H1 (cell line): ENCODE data around the gene ARL3. TPM values are rescaled to one million over a fixed set of nuclear protein-coding genes. Genes with fewer than 3 reads are reported as not detected.

Experiments
- CTCF ChIA-PET: fragments of 300-600 bp; sonication (Branson Sonifier 250); formaldehyde crosslinking; loops from one replicate; lab custom pipeline; 2021; ENCODE audit not compliant: partially characterized antibody; lab: Charles Lee
- POLR2A ChIA-PET: fragments of 300-600 bp; sonication (Branson Sonifier 250); formaldehyde crosslinking; loops from one replicate; lab custom pipeline; 2021; ENCODE audit warnings: inconsistent platforms; ENCODE audit not compliant: partially characterized antibody; lab: Charles Lee
- DNase-seq, 2 experiments: peaks; one replicate each; pipeline versions ENCODE4 v3.0.0 to v3.0.0-alpha.2; 2010 to 2022; ENCODE audit warnings: low spot score in 2 of 2, low read depth in 1 of 2, mixed read lengths in 1 of 2
- FAIRE-seq: peaks from 2 replicates; lab custom pipeline; 2011; peaks lifted over from hg19 to GRCh38; lab: Jason Lieb, UNC
- H2AFZ ChIP-seq: 2 replicates; pipeline ENCODE4 v1.8.1; 2012; ENCODE audit warnings: low read length, inconsistent platforms
- H2AK5ac ChIP-seq: 2 replicates; pipeline ENCODE4 v1.6.1; 2013; ENCODE audit warnings: low read depth, low read length
- H2BK120ac ChIP-seq: replicated peaks from 2 replicates; pipeline ENCODE3; 2013; ENCODE audit warnings: low read depth, low read length, inconsistent platforms
- H2BK12ac ChIP-seq: 2 replicates; pipeline ENCODE4 v1.6.1; 2013; ENCODE audit warnings: low read depth, low read length
- H2BK15ac ChIP-seq: 2 replicates; pipeline ENCODE4 v1.6.1; 2013; ENCODE audit warnings: low read length
- H2BK20ac ChIP-seq: 2 replicates; pipeline ENCODE4 v1.6.1; 2013; ENCODE audit warnings: low read length
- H2BK5ac ChIP-seq: 2 replicates; pipeline ENCODE4 v1.6.1; 2013; ENCODE audit warnings: low read depth, low read length
- H3K14ac ChIP-seq: 2 replicates; pipeline ENCODE4 v1.6.1; 2013; ENCODE audit warnings: inconsistent platforms; ENCODE audit not compliant: insufficient read length
- H3K18ac ChIP-seq: 2 replicates; pipeline ENCODE4 v1.6.1; 2013; ENCODE audit warnings: low read length; ENCODE audit errors: extremely low read depth
- H3K23ac ChIP-seq: 2 replicates; pipeline ENCODE4 v1.6.1; 2013; ENCODE audit warnings: inconsistent platforms; ENCODE audit not compliant: insufficient read length
- H3K23me2 ChIP-seq: 2 replicates; pipeline ENCODE4 v1.6.1; 2013; ENCODE audit warnings: low read depth, low read length
- H3K27ac ChIP-seq: 2 replicates; pipeline ENCODE4 v1.6.1; 2011; ENCODE audit warnings: low read depth, low read length, inconsistent platforms
- H3K27me3 ChIP-seq, 4 experiments: replicated peaks in 1 of 4; 1 replicate in 1 of 4; 2 replicates in 3 of 4; pipeline versions ENCODE4 v1.6.1 to v1.8.1; 2011 to 2013; ENCODE audit warnings: low read length in 3 of 4, mild to moderate bottlenecking in 3 of 4, inconsistent platforms in 2 of 4, mixed read lengths in 2 of 4, moderate library complexity in 1 of 4; ENCODE audit not compliant: control insufficient read depth in 3 of 4, insufficient read depth in 3 of 4; ENCODE audit errors: extremely low read depth in 1 of 4
- H3K36me3 ChIP-seq, 4 experiments: 2 replicates each; pipeline versions ENCODE4 v1.6.1 to v1.8.1; 2011 to 2013; ENCODE audit warnings: mild to moderate bottlenecking in 4 of 4, low read length in 3 of 4, moderate library complexity in 2 of 4, control low read depth in 1 of 4, inconsistent platforms in 1 of 4; ENCODE audit not compliant: insufficient read depth in 4 of 4, control insufficient read depth in 2 of 4
- H3K4ac ChIP-seq: replicated peaks from 2 replicates; pipeline ENCODE3; 2013; ENCODE audit warnings: low read length, low read depth, mixed read lengths, inconsistent platforms; ENCODE audit not compliant: insufficient read length
- H3K4me1 ChIP-seq, 4 experiments: replicated peaks in 1 of 4; 1 replicate in 1 of 4; 2 replicates in 3 of 4; pipeline versions ENCODE4 v1.6.1 to v1.8.1; 2011 to 2013; ENCODE audit warnings: low read length in 3 of 4, inconsistent platforms in 2 of 4, mixed read lengths in 1 of 4; ENCODE audit not compliant: insufficient read depth in 4 of 4, control insufficient read depth in 3 of 4
- H3K4me2 ChIP-seq, 2 experiments: 2 replicates each; pipeline versions ENCODE4 v1.6.1 to v1.8.1; 2011 to 2013; ENCODE audit warnings: low read depth in 2 of 2, low read length in 2 of 2, control low read depth in 1 of 2, inconsistent platforms in 1 of 2, mild to moderate bottlenecking in 1 of 2; ENCODE audit not compliant: insufficient read depth in 1 of 2
- H3K4me3 ChIP-seq, 4 experiments: fragments of 200-600, 300-600 bp in 1 of 4; sonication (generic), shearing (Covaris generic), sonication (Bioruptor Twin) in 1 of 4; 2 replicates each; pipeline versions ENCODE4 v1.5.1 to v1.8.1; 2011 to 2016; ENCODE audit warnings: low read length in 4 of 4, low read depth in 3 of 4, control low read depth in 2 of 4, inconsistent platforms in 2 of 4, mild to moderate bottlenecking in 2 of 4, mixed read lengths in 1 of 4, moderate library complexity in 1 of 4; ENCODE audit not compliant: insufficient read depth in 2 of 4; ENCODE audit errors: extremely low read depth in 1 of 4
- H3K56ac ChIP-seq: replicated peaks from 2 replicates; pipeline ENCODE3; 2013; ENCODE audit warnings: low read depth, mild to moderate bottlenecking, mixed read lengths, low read length, inconsistent platforms; ENCODE audit not compliant: insufficient read length
- H3K79me1 ChIP-seq: 2 replicates; pipeline ENCODE4 v1.6.1; 2013; ENCODE audit warnings: low read depth, low read length, control low read depth
- H3K79me2 ChIP-seq, 2 experiments: 2 replicates each; pipeline versions ENCODE4 v1.6.1 to v1.8.1; 2012 to 2013; ENCODE audit warnings: low read length in 2 of 2, mild to moderate bottlenecking in 2 of 2, inconsistent platforms in 1 of 2; ENCODE audit not compliant: insufficient read depth in 2 of 2, control insufficient read depth in 1 of 2
- H3K9ac ChIP-seq, 4 experiments: replicated peaks in 1 of 4; 1 replicate in 1 of 4; 2 replicates in 3 of 4; pipeline versions ENCODE4 v1.6.1 to v1.8.1; 2011 to 2013; ENCODE audit warnings: low read depth in 3 of 4, low read length in 3 of 4, control low read depth in 2 of 4, mild to moderate bottlenecking in 2 of 4, moderate library complexity in 2 of 4, inconsistent platforms in 1 of 4; ENCODE audit errors: extremely low read depth in 1 of 4
- H3K9me3 ChIP-seq, 2 experiments: 2 replicates each; pipeline versions ENCODE4 v1.6.1 to v1.8.1; 2012 to 2013; ENCODE audit warnings: mild to moderate bottlenecking in 2 of 2, moderate library complexity in 2 of 2, control low read depth in 1 of 2, inconsistent platforms in 1 of 2, low read depth in 1 of 2, low read length in 1 of 2, mixed read lengths in 1 of 2; ENCODE audit not compliant: insufficient read depth in 2 of 2
- H4K20me1 ChIP-seq, 2 experiments: replicated peaks in 1 of 2; 2 replicates each; pipeline versions ENCODE3 to v1.8.1; 2011 to 2013; ENCODE audit warnings: inconsistent platforms in 2 of 2, low read length in 2 of 2, mild to moderate bottlenecking in 1 of 2; ENCODE audit not compliant: insufficient read depth in 2 of 2, control insufficient read depth in 1 of 2
- H4K5ac ChIP-seq: 2 replicates; pipeline ENCODE4 v1.6.1; 2013; ENCODE audit warnings: low read length, low read depth, mixed read lengths, inconsistent platforms; ENCODE audit not compliant: insufficient read length
- H4K8ac ChIP-seq: 2 replicates; pipeline ENCODE4 v1.8.0; 2013; ENCODE audit warnings: mild to moderate bottlenecking, moderate library complexity, low read length, inconsistent platforms; ENCODE audit not compliant: insufficient read depth; ENCODE audit errors: extremely low read depth
- H4K91ac ChIP-seq: replicated peaks from 2 replicates; pipeline ENCODE3; 2013; ENCODE audit warnings: low read length, mixed read lengths, inconsistent platforms; ENCODE audit not compliant: insufficient read length
- CTBP2 ChIP-seq: IDR thresholded peaks from 2 replicates; pipeline ENCODE4 v1.7.0; 2011; ENCODE audit warnings: borderline replicate concordance, mild to moderate bottlenecking, moderate library complexity, mixed read lengths, low read length; ENCODE audit not compliant: insufficient read depth, insufficient read length
- GABPA ChIP-seq: IDR thresholded peaks from 2 replicates; pipeline ENCODE4 v1.6.1; 2011; ENCODE audit warnings: mild to moderate bottlenecking, low read length, moderate library complexity, borderline replicate concordance; ENCODE audit not compliant: insufficient read depth
- JUN ChIP-seq: IDR thresholded peaks from 2 replicates; pipeline ENCODE4 v1.6.1; 2011; ENCODE audit warnings: low read depth, mild to moderate bottlenecking, improper control_type of control experiment, low read length
- SP2 ChIP-seq: IDR thresholded peaks from 2 replicates; pipeline ENCODE4 v1.6.1; 2012; ENCODE audit warnings: mild to moderate bottlenecking, low read length, inconsistent platforms
- TAF1 ChIP-seq: IDR thresholded peaks from 2 replicates; pipeline ENCODE4 v1.6.1; 2011; ENCODE audit warnings: mild to moderate bottlenecking, low read depth, low read length
- TAF7 ChIP-seq: optimal IDR thresholded peaks from 2 replicates; pipeline ENCODE3; 2011; ENCODE audit warnings: low read depth, mild to moderate bottlenecking, inconsistent platforms, low read length, moderate library complexity, borderline replicate concordance
- TCF12 ChIP-seq: IDR thresholded peaks from 2 replicates; pipeline ENCODE4 v1.6.1; 2011; ENCODE audit warnings: low read depth, mild to moderate bottlenecking, low read length
- YY1 ChIP-seq: IDR thresholded peaks from 2 replicates; pipeline ENCODE4 v1.6.1; 2011; ENCODE audit warnings: low read depth, mild to moderate bottlenecking, low read length
- WGBS, 2 experiments: shearing (Covaris generic) in 1 of 2; methylation state at CpG; one replicate each; pipeline versions ENCODE4 v1.1.6 to v1.1.7; 2013 to 2015; ENCODE audit warnings: low lambda C conversion rate in 2 of 2, mixed read lengths in 2 of 2, inconsistent platforms in 1 of 2, low coverage in 1 of 2, missing lambda C conversion rate in 1 of 2; ENCODE audit not compliant: insufficient replicate concordance in 2 of 2, insufficient coverage in 1 of 2, insufficient read length in 1 of 2; ENCODE audit errors: extremely low coverage in 1 of 2, missing lambda C conversion rate in 1 of 2; 5-methylcytosine and 5-hydroxymethylcytosine counted together
- polyA plus RNA-seq, 7 experiments: library from polyadenylated mRNA; depleted of rRNA in 3 of 7; stranded (reverse) in 5 of 7; unstranded in 2 of 7; fragments of >200 nt in 5 of 7; fragments of 200-250 nt in 2 of 7; gene quantifications; 1 replicate in 5 of 7; 2 replicates in 1 of 7; 4 replicates in 1 of 7; pipeline versions ENCODE4 v1.2.1 to v1.2.3, GENCODE V29; 2011 to 2013; ENCODE audit warnings: missing spikeins in 2 of 7, mixed read lengths in 2 of 7
- total RNA-seq: library from RNA; stranded (reverse); fragmentation: NEBNext Ultra II Directional; extraction: Animal tissue kit (Norgen Biotek cat#: 25700); gene quantifications from 2 replicates; pipeline ENCODE4 v1.2.1, GENCODE V29; 2021
- TF ChIP-seq, protein P1 (sequence below), 3 experiments: IDR thresholded peaks; 1 replicate in 2 of 3; 2 replicates in 1 of 3; pipeline versions ENCODE4 v1.5.1 to v1.6.1; 2011; ENCODE audit warnings: low read length in 3 of 3, mild to moderate bottlenecking in 3 of 3, inconsistent platforms in 2 of 3, low read depth in 1 of 3, moderate library complexity in 1 of 3; ENCODE audit not compliant: insufficient read depth in 1 of 3; ENCODE audit errors: control extremely low read depth in 1 of 3

ARL3 gene
- total and polyA plus RNA-seq, 2 of the 8 experiments (the other 6 are each of a cell fraction or from before 2014, with no cell fraction given), result 8.8 to 16.2 TPM

- no peak overlapping the region for H3K4ac ChIP-seq
- POLR2A ChIA-PET, result interaction anchor here (1.2 to 5.6 kb wide), 16 partner anchors 12 to 97 kb away, joined by 3 to 51 read pairs (median 8); partner anchors contain the start of genes ARL3 and SFXN2
- TF ChIP-seq TAF7 (peak; percentile 50), GABPA (no peak), SP2 (no peak), YY1 (peak; percentile 70; the same call in 1 of the 2 replicates), JUN (no peak), TAF1 (peak; percentile 48), CTBP2 (no peak), TCF12 (no peak)
- TF ChIP-seq, protein P1, sequence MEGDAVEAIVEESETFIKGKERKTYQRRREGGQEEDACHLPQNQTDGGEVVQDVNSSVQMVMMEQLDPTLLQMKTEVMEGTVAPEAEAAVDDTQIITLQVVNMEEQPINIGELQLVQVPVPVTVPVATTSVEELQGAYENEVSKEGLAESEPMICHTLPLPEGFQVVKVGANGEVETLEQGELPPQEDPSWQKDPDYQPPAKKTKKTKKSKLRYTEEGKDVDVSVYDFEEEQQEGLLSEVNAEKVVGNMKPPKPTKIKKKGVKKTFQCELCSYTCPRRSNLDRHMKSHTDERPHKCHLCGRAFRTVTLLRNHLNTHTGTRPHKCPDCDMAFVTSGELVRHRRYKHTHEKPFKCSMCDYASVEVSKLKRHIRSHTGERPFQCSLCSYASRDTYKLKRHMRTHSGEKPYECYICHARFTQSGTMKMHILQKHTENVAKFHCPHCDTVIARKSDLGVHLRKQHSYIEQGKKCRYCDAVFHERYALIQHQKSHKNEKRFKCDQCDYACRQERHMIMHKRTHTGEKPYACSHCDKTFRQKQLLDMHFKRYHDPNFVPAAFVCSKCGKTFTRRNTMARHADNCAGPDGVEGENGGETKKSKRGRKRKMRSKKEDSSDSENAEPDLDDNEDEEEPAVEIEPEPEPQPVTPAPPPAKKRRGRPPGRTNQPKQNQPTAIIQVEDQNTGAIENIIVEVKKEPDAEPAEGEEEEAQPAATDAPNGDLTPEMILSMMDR (IDR thresholded peaks at IDR 0.05; ENCODE audit: control extremely low read depth in 1 of 3, insufficient read depth in 1 of 3, low read depth in 1 of 3, low read length in 3 of 3), result no peak
Measured at GRCh38 chr10:102643336-102644065, 70.7 kb downstream of the ARL3 start.

More at GRCh38 chr10:102643336-102644065, 70.7 kb downstream of the ARL3 start:
- Histone ChIP-seq H3K4me3 (peak overlapping the region; percentile 36 to 92 (median 84)), H3K27me3 (no peaks in the 10 kb centered on the region), H4K5ac (peak overlapping the region; percentile 29), H3K56ac (peak overlapping the region; percentile 73), H3K36me3 (no peaks in the 10 kb centered on the region), H3K14ac (no peak overlapping the region), H3K23ac (no peak overlapping the region), H3K27ac (peak overlapping the region; percentile 51; the same call in 1 of the 2 replicates), H3K4me2 (peak overlapping the region; percentile 70 to 96), H3K4me1 (peaks cover 6 to 23% (median 16%) of the 10 kb centered on the region in 4 experiments), H2BK120ac (no peak overlapping the region), H3K79me1 (peaks cover 19% of the 10 kb centered on the region), H3K9ac (peak overlapping the region; percentile 48 to 88 (median 78)), H2BK15ac (no peak overlapping the region), H2BK12ac (no peak overlapping the region), H3K9me3 (no peaks in the 10 kb centered on the region), H4K8ac (peak overlapping the region; percentile 30; the same call in 1 of the 2 replicates), H2BK5ac (no peak overlapping the region), H4K91ac (no peak overlapping the region), H3K23me2 (peaks cover 30% of the 10 kb centered on the region; the same call in 1 of the 2 replicates), H2AFZ (no peak overlapping the region), H3K18ac (no peak overlapping the region), H4K20me1 (peaks cover 13 to 16% of the 10 kb centered on the region in 2 experiments), H3K79me2 (peaks cover 0 to 36% of the 10 kb centered on the region in 2 experiments; a peak in 2 of 4 replicates), H2AK5ac (no peak overlapping the region), H2BK20ac (no peak overlapping the region)
- DNase-seq (peak in 1 of 2 experiments; percentile 72), FAIRE-seq (no peak)
- WGBS, 2 experiments, result 0% methylated on average over 40 of the region's 76 CpGs; no CpG with 5 or more reads in 1 of the 2 experiments
- CTCF ChIA-PET, result interaction anchor here (1.1 to 4.6 kb wide), 10 partner anchors 12 to 35 kb away, joined by 4 to 33 read pairs (median 8); no protein-coding TSS in a partner anchor
